BJ (cell line): Measurements from ENCODE around the gene ADARB2. TPM values are rescaled to one million over a fixed set of nuclear protein-coding genes. Genes with fewer than 3 reads are reported as not detected.

Experiments used
- CTCF ChIA-PET: fragments of 350-600 bp; formaldehyde crosslinking; extraction: SDS; loops from one replicate; lab custom pipeline; 2021; ENCODE audit warnings: antibody characterized with exemption, inconsistent platforms; lab: Yijun Ruan, JAX
- POLR2A ChIA-PET: fragments of 300-600 bp; sonication (Branson Sonifier 250); formaldehyde crosslinking; extraction: SDS; loops from one replicate; lab custom pipeline; 2021; ENCODE audit warnings: antibody characterized with exemption; lab: Charles Lee
- DNase-seq: peaks from one replicate; pipeline ENCODE4 v3.0.0-alpha.2; 2011; ENCODE audit warnings: low read depth
- H3K27me3 ChIP-seq: 2 replicates; pipeline ENCODE4 v1.6.0; 2011; ENCODE audit warnings: low read length; ENCODE audit not compliant: control insufficient read depth, insufficient read depth
- H3K36me3 ChIP-seq: 2 replicates; pipeline ENCODE4 v1.5.1; 2011; ENCODE audit warnings: low read length; ENCODE audit not compliant: control insufficient read depth, insufficient read depth
- H3K4me3 ChIP-seq: 2 replicates; pipeline ENCODE4 v1.5.1; 2011; ENCODE audit warnings: low read depth, mild to moderate bottlenecking, control low read depth, low read length
- polyA plus RNA-seq: library from polyadenylated mRNA; depleted of rRNA; stranded (reverse); fragments of >200 nt; gene quantifications from 2 replicates; pipeline ENCODE4 v1.2.3, GENCODE V29; 2011
- TF ChIP-seq, protein P1 (sequence below): IDR thresholded peaks from 2 replicates; pipeline ENCODE4 v1.5.1; 2011; ENCODE audit warnings: low read depth, mild to moderate bottlenecking, control low read depth, inconsistent platforms, low read length, moderate library complexity; ENCODE audit not compliant: insufficient read depth

The ADARB2 gene
- polyA plus RNA-seq, 1 experiment, result not detected

GRCh38 chr10:1209355-1209979, 527.9 kb downstream of the ADARB2 start:
- TF ChIP-seq, protein P1, sequence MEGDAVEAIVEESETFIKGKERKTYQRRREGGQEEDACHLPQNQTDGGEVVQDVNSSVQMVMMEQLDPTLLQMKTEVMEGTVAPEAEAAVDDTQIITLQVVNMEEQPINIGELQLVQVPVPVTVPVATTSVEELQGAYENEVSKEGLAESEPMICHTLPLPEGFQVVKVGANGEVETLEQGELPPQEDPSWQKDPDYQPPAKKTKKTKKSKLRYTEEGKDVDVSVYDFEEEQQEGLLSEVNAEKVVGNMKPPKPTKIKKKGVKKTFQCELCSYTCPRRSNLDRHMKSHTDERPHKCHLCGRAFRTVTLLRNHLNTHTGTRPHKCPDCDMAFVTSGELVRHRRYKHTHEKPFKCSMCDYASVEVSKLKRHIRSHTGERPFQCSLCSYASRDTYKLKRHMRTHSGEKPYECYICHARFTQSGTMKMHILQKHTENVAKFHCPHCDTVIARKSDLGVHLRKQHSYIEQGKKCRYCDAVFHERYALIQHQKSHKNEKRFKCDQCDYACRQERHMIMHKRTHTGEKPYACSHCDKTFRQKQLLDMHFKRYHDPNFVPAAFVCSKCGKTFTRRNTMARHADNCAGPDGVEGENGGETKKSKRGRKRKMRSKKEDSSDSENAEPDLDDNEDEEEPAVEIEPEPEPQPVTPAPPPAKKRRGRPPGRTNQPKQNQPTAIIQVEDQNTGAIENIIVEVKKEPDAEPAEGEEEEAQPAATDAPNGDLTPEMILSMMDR, result no peak
- H3K36me3 ChIP-seq, result no peaks in the 10 kb centered on the region
- POLR2A ChIA-PET, result no interaction called here
- H3K27me3 ChIP-seq, result no peaks in the 10 kb centered on the region
- CTCF ChIA-PET, result no interaction called here
- no peak for DNase-seq
- no peak overlapping the region for H3K4me3 ChIP-seq

GRCh38 chr10:1208366-1209311, 528.7 kb downstream of the ADARB2 start:
- ChIA-PET POLR2A (no interaction called here), CTCF (no interaction called here)
- no peak for DNase-seq
- Histone ChIP-seq H3K36me3 (no peaks in the 10 kb centered on the region), H3K27me3 (no peaks in the 10 kb centered on the region), H3K4me3 (no peak overlapping the region)
- TF ChIP-seq, protein P1, result no peak

- no peaks in the 10 kb centered on the region for H3K36me3 ChIP-seq
- ChIA-PET CTCF (no interaction called here), POLR2A (no interaction called here)
- H3K4me3 ChIP-seq, result no peak overlapping the region
- H3K27me3 ChIP-seq, result no peaks in the 10 kb centered on the region
- DNase-seq, result no peak
- TF ChIP-seq, protein P1, result no peak
Observed at GRCh38 chr10:1206601-1207000, 530.7 kb downstream of the ADARB2 start.

DNA sequence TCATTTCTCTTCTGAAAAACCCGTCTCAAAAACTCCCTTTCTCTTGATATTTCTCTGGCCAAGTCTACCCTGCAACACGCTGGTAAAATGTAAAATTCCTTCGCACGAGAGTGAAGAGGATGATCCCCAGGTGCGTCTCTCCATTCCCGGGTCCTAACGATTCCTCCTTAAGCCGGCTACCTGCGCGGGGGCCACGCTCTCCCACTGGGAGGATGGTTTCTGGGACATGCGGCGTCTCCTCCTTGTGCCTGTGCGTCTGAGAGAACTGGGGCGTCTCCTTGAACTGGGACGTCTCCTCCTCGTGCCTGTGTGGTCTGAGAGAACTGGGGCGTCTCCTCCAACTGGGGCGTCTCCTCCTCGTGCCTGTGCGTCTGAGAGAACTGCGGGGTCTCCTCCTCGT, 531.2 kb downstream of the ADARB2 start:
- no peaks in the 10 kb centered on the region for H3K36me3 ChIP-seq
- DNase-seq, result no peak
- no peak overlapping the region for H3K4me3 ChIP-seq
- ChIA-PET CTCF (no interaction called here), POLR2A (no interaction called here)
- TF ChIP-seq, protein P1, result no peak
- H3K27me3 ChIP-seq, result no peaks in the 10 kb centered on the region

DNA sequence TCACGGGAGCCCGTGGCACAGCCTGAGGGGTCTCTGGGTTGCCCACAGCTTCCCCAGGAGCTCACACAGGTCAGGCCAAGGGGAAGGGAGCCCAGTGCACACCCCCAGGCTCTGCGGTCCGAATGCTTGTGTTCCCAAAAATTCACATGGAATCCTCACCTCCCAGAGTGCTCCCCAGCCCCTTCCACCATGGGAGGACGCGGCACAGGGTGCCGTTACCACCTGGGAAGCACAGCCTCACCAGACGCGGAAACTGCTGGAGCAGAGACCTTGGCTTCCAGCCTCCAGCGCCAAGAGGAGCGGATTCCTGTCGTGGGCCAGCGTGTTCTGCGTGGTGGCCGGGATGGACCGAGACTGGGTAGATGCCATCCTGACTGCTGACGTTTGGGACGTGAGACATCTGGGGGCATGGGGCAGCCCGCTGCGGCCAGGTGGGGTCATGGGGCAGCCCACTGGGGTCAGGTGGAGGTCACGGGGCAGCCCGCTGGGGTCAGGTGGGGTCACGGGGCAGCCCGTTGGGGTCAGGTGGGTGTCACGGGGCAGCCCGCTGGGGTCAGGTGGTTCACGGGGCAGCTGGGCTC, 531.8 kb downstream of the ADARB2 start:
- DNase-seq, result no peak
- POLR2A ChIA-PET, result no interaction called here
- TF ChIP-seq, protein P1, result no peak
- no peaks in the 10 kb centered on the region for H3K36me3 ChIP-seq
- no peaks in the 10 kb centered on the region for H3K27me3 ChIP-seq
- CTCF ChIA-PET, result no interaction called here
- no peak overlapping the region for H3K4me3 ChIP-seq
